ENCODE results near the gene IGSF9. TPM values are rescaled to one million over a fixed set of nuclear protein-coding genes. Genes with fewer than 3 reads are reported as not detected.

IGSF9 gene
- total RNA-seq, 1 donor from 2014 or later, result 36.4 TPM

DNA sequence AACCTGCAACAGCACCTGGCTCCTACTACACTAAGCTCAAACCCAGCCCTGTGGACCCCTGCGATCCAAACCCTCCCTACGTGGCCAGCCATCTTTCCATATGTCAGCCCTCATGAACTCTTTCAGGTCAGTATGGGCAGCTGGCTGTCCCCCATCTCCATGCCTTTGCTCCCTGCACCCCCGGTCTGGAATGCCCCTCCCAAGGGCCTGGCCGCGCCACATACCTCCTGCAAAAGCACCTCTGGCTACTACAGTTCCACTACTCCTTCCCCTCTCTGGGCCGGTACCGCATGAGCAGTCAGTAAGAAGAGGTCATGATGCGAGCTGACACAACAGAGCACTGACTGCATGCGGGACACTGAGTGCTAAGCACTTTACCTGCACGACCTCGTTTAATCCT lies 10.1 kb downstream of the IGSF9 start:
- TF ChIP-seq, protein P1, sequence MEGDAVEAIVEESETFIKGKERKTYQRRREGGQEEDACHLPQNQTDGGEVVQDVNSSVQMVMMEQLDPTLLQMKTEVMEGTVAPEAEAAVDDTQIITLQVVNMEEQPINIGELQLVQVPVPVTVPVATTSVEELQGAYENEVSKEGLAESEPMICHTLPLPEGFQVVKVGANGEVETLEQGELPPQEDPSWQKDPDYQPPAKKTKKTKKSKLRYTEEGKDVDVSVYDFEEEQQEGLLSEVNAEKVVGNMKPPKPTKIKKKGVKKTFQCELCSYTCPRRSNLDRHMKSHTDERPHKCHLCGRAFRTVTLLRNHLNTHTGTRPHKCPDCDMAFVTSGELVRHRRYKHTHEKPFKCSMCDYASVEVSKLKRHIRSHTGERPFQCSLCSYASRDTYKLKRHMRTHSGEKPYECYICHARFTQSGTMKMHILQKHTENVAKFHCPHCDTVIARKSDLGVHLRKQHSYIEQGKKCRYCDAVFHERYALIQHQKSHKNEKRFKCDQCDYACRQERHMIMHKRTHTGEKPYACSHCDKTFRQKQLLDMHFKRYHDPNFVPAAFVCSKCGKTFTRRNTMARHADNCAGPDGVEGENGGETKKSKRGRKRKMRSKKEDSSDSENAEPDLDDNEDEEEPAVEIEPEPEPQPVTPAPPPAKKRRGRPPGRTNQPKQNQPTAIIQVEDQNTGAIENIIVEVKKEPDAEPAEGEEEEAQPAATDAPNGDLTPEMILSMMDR (conservative IDR thresholded peaks at IDR 0.05), result no peak
- no peak for DNase-seq (ENCODE audit: extremely low spot score, unreplicated experiment)
- Mint-ChIP-seq H3K27ac (no peak overlapping the region), H3K9me3 (no peaks in the 10 kb centered on the region), H3K4me3 (no peak overlapping the region), H3K27me3 (no peaks in the 10 kb centered on the region), H3K4me1 (ENCODE audit: unreplicated experiment) (peaks cover 30% of the 10 kb centered on the region), H3K36me3 (peaks cover 18% of the 10 kb centered on the region)

DNA sequence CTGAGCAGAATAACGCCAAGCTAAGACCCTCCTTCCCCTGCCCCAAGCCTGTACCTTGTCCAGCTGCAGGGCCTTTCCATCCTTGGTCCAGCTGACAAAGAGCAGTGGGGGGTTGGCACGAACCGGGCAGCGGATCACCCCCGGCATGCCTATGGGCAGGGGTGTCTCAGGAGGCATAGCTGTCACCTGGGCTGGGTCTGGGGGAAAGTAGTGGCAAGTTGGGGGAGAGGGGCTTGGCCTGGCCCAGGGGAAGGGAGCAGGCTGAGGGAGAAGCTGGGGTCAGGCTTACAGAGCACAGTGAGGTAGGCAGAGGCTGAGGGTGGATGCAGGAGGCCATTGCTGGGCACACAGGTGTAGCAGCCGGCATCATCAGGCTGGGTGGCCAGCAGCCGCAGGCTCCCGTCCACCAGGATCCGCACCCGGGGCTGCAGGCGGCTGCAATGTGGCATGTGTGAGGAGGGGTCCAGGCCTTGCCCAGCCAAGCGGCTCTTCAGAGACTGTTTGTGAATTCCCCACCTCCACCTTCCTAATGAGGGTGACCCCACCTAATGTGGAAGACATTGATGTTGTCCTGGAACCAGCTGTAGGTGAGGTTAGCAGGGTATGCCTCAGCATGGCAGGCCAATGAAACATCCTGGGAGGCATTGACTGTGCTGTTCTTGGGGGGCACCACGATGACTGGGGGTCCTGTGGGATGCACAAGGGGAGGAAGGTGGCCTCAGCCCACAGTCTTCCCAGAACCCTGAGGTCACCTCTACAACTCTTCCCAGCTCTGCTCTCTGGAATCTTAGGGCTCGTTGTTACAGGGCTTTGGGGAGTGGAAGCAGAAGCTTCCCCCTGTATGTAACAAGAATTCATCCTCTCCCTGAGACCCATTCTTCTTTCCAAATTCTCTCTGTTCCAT lies 11.0 kb downstream of the IGSF9 start:
- no peak overlapping the region for H3K27ac Mint-ChIP-seq
- H3K4me1 Mint-ChIP-seq (ENCODE audit: unreplicated experiment), result peaks cover 24% of the 10 kb centered on the region
- TF ChIP-seq, protein P1 (conservative IDR thresholded peaks at IDR 0.05), result no peak
- DNase-seq (ENCODE audit: extremely low spot score, unreplicated experiment), result no peak
- H3K36me3 Mint-ChIP-seq, result peaks cover 13% of the 10 kb centered on the region
- no peaks in the 10 kb centered on the region for H3K9me3 Mint-ChIP-seq
- no peak overlapping the region for H3K4me3 Mint-ChIP-seq
- no peaks in the 10 kb centered on the region for H3K27me3 Mint-ChIP-seq

DNA sequence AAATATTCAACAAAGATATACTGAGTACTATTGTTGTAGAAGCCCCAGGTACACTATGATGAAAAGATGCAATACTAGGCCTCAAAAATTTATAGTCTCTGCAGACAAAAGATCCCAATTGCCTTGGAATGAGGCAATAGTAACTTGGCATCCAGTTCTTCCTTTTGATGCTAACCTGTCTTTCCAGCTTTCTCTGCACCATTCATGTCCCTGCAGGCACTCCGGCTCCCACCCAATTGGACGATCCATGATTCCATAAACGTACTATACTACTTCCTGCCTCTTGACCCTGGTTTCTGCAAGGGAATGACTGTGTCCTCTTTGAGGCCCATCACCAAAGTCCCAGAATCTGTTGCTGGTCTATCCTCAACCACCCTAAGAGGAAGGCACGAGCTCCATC lies 12.1 kb downstream of the IGSF9 start:
- peak overlapping the region; percentile 25 for H3K27ac Mint-ChIP-seq
- peaks cover 14% of the 10 kb centered on the region for H3K4me1 Mint-ChIP-seq (ENCODE audit: unreplicated experiment)
- no peaks in the 10 kb centered on the region for H3K9me3 Mint-ChIP-seq
- no peak for DNase-seq (ENCODE audit: extremely low spot score, unreplicated experiment)
- TF ChIP-seq, protein P1 (conservative IDR thresholded peaks at IDR 0.05), result no peak
- peaks cover 18% of the 10 kb centered on the region for H3K36me3 Mint-ChIP-seq
- H3K27me3 Mint-ChIP-seq, result no peaks in the 10 kb centered on the region
- H3K4me3 Mint-ChIP-seq, result no peak overlapping the region

DNA sequence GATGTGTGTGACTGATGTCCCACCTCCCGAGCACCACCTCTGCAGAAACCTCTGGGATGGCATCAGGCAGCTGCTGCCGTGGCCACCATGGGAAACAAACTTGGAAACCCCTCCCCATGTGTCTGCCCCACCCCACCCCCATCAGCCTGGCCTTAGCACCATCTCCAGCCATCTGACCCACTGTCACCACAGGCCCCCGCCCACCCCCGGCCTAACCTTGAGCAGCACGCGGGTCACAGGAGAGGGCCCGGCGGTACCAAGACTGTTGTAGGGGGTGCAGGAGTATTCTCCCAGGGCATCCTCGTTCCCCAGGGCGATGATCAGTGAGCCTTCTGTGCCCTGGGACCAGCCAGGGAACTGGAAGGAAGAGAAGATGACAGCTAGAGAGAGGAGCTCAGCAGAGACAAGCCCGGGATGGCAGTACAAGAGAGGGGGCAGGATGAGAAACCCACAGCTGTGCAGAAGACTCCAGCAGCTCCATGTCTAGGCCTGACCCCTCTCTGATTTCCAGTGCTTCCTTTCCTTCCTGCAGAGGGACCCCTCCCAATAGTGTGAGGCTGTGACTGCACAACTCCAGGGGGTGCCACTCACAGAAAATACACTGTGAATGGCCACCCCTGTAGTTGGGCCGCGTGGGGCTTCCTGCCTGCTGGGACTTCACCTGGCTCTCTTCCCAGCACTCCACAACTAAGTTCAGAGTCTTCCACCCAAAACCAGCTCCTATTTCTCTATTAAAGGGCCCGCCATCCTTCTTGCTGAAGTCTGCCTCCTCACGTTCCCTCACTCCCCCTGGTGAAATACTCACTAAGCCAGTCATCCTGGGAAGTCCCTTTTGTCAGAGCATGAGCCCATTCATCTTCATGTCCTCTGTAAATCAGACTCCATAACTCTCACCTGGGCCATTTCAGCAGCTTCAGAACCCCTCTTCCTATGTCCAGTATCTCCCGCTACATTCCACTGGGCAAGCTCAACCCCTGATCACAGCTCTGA lies 12.8 kb downstream of the IGSF9 start:
- Mint-ChIP-seq H3K27me3 (no peaks in the 10 kb centered on the region), H3K4me3 (no peak overlapping the region), H3K9me3 (no peaks in the 10 kb centered on the region), H3K36me3 (peaks cover 18% of the 10 kb centered on the region), H3K4me1 (ENCODE audit: unreplicated experiment) (peaks cover 9% of the 10 kb centered on the region), H3K27ac (peak overlapping the region; percentile 25)
- no peak for DNase-seq (ENCODE audit: extremely low spot score, unreplicated experiment)
- TF ChIP-seq, protein P1 (conservative IDR thresholded peaks at IDR 0.05), result no peak

DNA sequence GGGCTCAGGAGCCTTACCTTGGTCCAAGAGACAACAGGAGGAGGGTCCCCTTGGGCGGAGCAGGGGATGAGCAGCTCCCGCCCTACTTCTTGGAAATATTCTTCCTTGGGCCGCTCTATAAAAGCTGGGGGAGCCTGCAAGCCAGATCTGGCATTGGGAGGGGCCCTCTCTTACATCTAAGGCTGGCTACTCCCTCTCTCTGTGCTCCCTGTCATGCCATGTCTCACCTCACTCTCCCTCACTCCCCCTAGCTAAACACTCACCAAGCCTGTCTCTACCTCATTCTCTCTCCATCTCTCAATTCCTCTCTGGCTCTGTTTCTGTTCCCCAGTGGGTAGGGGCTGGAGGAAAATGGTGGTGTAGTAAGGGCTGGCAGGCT lies 13.6 kb downstream of the IGSF9 start:
- no peak overlapping the region for H3K27ac Mint-ChIP-seq
- peaks cover 4% of the 10 kb centered on the region for H3K4me1 Mint-ChIP-seq (ENCODE audit: unreplicated experiment)
- TF ChIP-seq, protein P1 (conservative IDR thresholded peaks at IDR 0.05), result no peak
- no peak for DNase-seq (ENCODE audit: extremely low spot score, unreplicated experiment)
- no peaks in the 10 kb centered on the region for H3K27me3 Mint-ChIP-seq
- H3K36me3 Mint-ChIP-seq, result peaks cover 18% of the 10 kb centered on the region
- no peak overlapping the region for H3K4me3 Mint-ChIP-seq
- H3K9me3 Mint-ChIP-seq, result no peaks in the 10 kb centered on the region
